Measurements from ENCODE around the gene SPRY2.
"Not testable (repeated sequence)": the region's sequence is repeated elsewhere in the genome, so short reads cannot be mapped to it uniquely, and the experiment has no call there.

Gene SPRY2

GRCh38 chr13:80348314-80348713 is 7.4 kb upstream of the SPRY2 start:
- no peak for DNase-seq

- no peak for DNase-seq
Observed at GRCh38 chr13:80345771-80346510, 5.0 kb upstream of the SPRY2 start.

GRCh38 chr13:80344032-80344431 is 3.1 kb upstream of the SPRY2 start:
- DNase-seq = not testable (repeated sequence)

- peak; percentile 58 for DNase-seq
Observed at GRCh38 chr13:80342471-80343371, 1.8 kb upstream of the SPRY2 start.

GRCh38 chr13:80341756-80342370 is 937 bp upstream of the SPRY2 start:
- no peak for DNase-seq

GRCh38 chr13:80340651-80341100 is 250 bp downstream of the SPRY2 start:
- no peak for DNase-seq

GRCh38 chr13:80339912-80340650 is 845 bp downstream of the SPRY2 start:
- DNase-seq = no peak

GRCh38 chr13:80339563-80339911 is 1.4 kb downstream of the SPRY2 start:
- DNase-seq = no peak

GRCh38 chr13:80338781-80339562 is 2.0 kb downstream of the SPRY2 start:
- DNase-seq = no peak

GRCh38 chr13:80337288-80338081 is 3.4 kb downstream of the SPRY2 start:
- no peak for DNase-seq

- DNase-seq = no peak
Observed at GRCh38 chr13:80336776-80337287, 4.1 kb downstream of the SPRY2 start.

- DNase-seq = no peak
Observed at GRCh38 chr13:80336370-80336769, 4.6 kb downstream of the SPRY2 start.

- no peak for DNase-seq
Observed at GRCh38 chr13:80334597-80335260, 6.2 kb downstream of the SPRY2 start.

- DNase-seq = no peak
Observed at GRCh38 chr13:80331984-80332383, 8.9 kb downstream of the SPRY2 start.

- DNase-seq = no peak
Observed at GRCh38 chr13:80329250-80329649, 11.7 kb downstream of the SPRY2 start.

- no peak for DNase-seq
Observed at GRCh38 chr13:80319004-80319403, 21.9 kb downstream of the SPRY2 start.

- DNase-seq = no peak
Observed at GRCh38 chr13:80314711-80315653, 25.9 kb downstream of the SPRY2 start.

- DNase-seq = no peak
Observed at GRCh38 chr13:80313668-80314256, 27.2 kb downstream of the SPRY2 start.

GRCh38 chr13:80312967-80313366 is 28.0 kb downstream of the SPRY2 start:
- no peak for DNase-seq
